Loucy (cell line): ENCODE data around the gene AGAP1.

Experiments used
- H2AFZ ChIP-seq: fragments of 200-600 bp; sonication (generic); 2 replicates; pipeline ENCODE4 v1.6.0; 2016; ENCODE audit warnings: antibody characterized with exemption, mild to moderate bottlenecking, low read length, moderate library complexity
- H3F3A ChIP-seq: fragments of 200-600 bp; 2 replicates; pipeline ENCODE4 v1.6.0; 2016; ENCODE audit warnings: antibody characterized with exemption, low read depth, mild to moderate bottlenecking
- H3K27me3 ChIP-seq: fragments of 200-600 bp; sonication (generic); 2 replicates; pipeline ENCODE4 v1.6.1; 2014; ENCODE audit warnings: low read length, mild to moderate bottlenecking; ENCODE audit not compliant: insufficient read depth, poor library complexity, severe bottlenecking
- H3K36me3 ChIP-seq: fragments of 200-600 bp; sonication (generic); 2 replicates; pipeline ENCODE4 v1.6.1; 2016; ENCODE audit warnings: low read length; ENCODE audit not compliant: insufficient read depth
- H3K4me1 ChIP-seq: fragments of 200-600 bp; sonication (generic); 2 replicates; pipeline ENCODE4 v1.5.1; 2014; ENCODE audit warnings: low read length, mild to moderate bottlenecking; ENCODE audit not compliant: insufficient read depth, poor library complexity, severe bottlenecking
- H3K4me2 ChIP-seq: fragments of 200-600 bp; sonication (generic); 2 replicates; pipeline ENCODE4 v1.6.0; 2014; ENCODE audit warnings: antibody characterized with exemption, low read length, low read depth, mild to moderate bottlenecking; ENCODE audit not compliant: poor library complexity, severe bottlenecking
- H3K4me3 ChIP-seq: fragments of 200-600 bp; sonication (generic); 2 replicates; pipeline ENCODE4 v1.5.1; 2014; ENCODE audit warnings: low read length, mild to moderate bottlenecking, mixed read lengths; ENCODE audit not compliant: poor library complexity, severe bottlenecking
- H3K79me2 ChIP-seq: fragments of 200-600 bp; sonication (generic); 2 replicates; pipeline ENCODE4 v1.6.1; 2014; ENCODE audit warnings: low read length; ENCODE audit not compliant: insufficient read depth
- H3K9ac ChIP-seq: fragments of 200-600 bp; sonication (generic); 2 replicates; pipeline ENCODE4 v1.6.0; 2014; ENCODE audit warnings: mild to moderate bottlenecking, low read depth, low read length, moderate library complexity; ENCODE audit not compliant: poor library complexity, severe bottlenecking
- H3K9me2 ChIP-seq: fragments of 200-600 bp; sonication (generic); replicated peaks from 2 replicates; pipeline ENCODE4 v1.6.1; 2016; ENCODE audit warnings: low read depth, low read length, mixed read lengths
- H3K9me3 ChIP-seq: fragments of 200-600 bp; sonication (generic); 2 replicates; pipeline ENCODE4 v1.6.1; 2014; ENCODE audit warnings: mild to moderate bottlenecking, antibody characterized with exemption, low read length, low read depth; ENCODE audit not compliant: insufficient read depth
- H4K20me1 ChIP-seq: fragments of 200-600 bp; sonication (generic); 2 replicates; pipeline ENCODE4 v1.6.0; 2014; ENCODE audit warnings: antibody characterized with exemption, low read length, mild to moderate bottlenecking; ENCODE audit not compliant: insufficient read depth, poor library complexity, severe bottlenecking
- EZH2phosphoT487 ChIP-seq: fragments of 200-600 bp; IDR thresholded peaks from 2 replicates; pipeline ENCODE4 v1.6.1; 2018; ENCODE audit warnings: antibody characterized with exemption, mild to moderate bottlenecking, moderate library complexity, borderline replicate concordance
- TF ChIP-seq, protein P1 (sequence below): fragments of 200-600 bp; sonication (generic); conservative IDR thresholded peaks from 2 replicates; pipeline ENCODE4 v1.5.1; 2014; ENCODE audit warnings: mild to moderate bottlenecking, antibody characterized with exemption, low read length

The AGAP1 gene

DNA sequence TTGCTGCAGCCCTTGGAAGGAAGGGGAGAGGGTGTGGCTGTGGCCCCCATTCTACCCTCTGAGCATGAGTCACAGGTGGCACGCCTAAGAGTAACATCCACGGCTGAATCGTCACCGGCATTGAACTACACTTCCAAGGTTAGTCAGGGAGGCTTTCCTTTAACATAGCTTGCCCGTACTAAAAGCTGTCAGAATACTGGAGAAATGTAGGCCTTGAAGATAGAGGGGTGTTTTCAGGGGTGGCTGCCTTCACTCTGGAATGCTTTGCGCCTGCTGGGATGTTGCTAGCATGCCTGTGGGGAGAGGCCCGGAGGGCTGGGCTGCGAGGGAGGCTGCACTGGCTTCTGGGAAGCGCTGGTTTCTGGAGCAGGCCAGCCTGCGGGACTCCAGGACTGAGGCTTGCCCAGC is 333.7 kb downstream of the AGAP1 start:
- Histone ChIP-seq H3K9ac (no peak overlapping the region), H3K4me1 (no peaks in the 10 kb centered on the region), H3K9me3 (no peaks in the 10 kb centered on the region), H3K36me3 (no peaks in the 10 kb centered on the region), H3K4me3 (no peak overlapping the region), H3K27me3 (no peaks in the 10 kb centered on the region), H4K20me1 (no peaks in the 10 kb centered on the region), H2AFZ (no peak overlapping the region), H3K4me2 (no peak overlapping the region), H3K9me2 (no peaks in the 10 kb centered on the region), H3F3A (no peaks in the 10 kb centered on the region), H3K79me2 (no peaks in the 10 kb centered on the region)
- TF ChIP-seq, protein P1, sequence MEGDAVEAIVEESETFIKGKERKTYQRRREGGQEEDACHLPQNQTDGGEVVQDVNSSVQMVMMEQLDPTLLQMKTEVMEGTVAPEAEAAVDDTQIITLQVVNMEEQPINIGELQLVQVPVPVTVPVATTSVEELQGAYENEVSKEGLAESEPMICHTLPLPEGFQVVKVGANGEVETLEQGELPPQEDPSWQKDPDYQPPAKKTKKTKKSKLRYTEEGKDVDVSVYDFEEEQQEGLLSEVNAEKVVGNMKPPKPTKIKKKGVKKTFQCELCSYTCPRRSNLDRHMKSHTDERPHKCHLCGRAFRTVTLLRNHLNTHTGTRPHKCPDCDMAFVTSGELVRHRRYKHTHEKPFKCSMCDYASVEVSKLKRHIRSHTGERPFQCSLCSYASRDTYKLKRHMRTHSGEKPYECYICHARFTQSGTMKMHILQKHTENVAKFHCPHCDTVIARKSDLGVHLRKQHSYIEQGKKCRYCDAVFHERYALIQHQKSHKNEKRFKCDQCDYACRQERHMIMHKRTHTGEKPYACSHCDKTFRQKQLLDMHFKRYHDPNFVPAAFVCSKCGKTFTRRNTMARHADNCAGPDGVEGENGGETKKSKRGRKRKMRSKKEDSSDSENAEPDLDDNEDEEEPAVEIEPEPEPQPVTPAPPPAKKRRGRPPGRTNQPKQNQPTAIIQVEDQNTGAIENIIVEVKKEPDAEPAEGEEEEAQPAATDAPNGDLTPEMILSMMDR = no peak
- TF ChIP-seq EZH2phosphoT487 = no peak

DNA sequence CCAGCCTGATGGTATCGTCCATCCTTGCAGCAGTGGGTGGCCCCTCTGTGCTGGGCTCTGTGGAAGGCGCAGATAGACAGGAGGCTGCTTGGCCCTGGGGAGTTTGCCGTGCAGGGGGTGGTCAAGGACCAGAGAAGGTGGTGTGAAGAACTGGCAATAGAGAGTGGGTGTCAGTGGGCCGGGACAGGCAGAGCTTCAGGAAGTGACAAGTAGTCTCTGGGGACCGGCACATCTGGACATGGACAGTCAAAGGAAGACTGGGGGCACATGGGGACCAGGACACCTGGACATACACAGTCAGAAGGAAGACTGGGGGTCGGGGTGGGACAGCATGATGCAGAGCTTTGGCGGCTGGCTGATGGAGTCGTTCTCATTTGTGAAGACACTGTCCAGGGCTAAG is 335.9 kb downstream of the AGAP1 start:
- no peaks in the 10 kb centered on the region for H3K79me2 ChIP-seq
- H3K4me2 ChIP-seq = no peak overlapping the region
- H3K9me3 ChIP-seq = no peaks in the 10 kb centered on the region
- no peaks in the 10 kb centered on the region for H3F3A ChIP-seq
- H4K20me1 ChIP-seq = no peaks in the 10 kb centered on the region
- no peaks in the 10 kb centered on the region for H3K4me1 ChIP-seq
- no peaks in the 10 kb centered on the region for H3K36me3 ChIP-seq
- H3K27me3 ChIP-seq = no peaks in the 10 kb centered on the region
- H3K9ac ChIP-seq = no peak overlapping the region
- no peak for TF ChIP-seq EZH2phosphoT487
- TF ChIP-seq, protein P1 = no peak
- H2AFZ ChIP-seq = no peak overlapping the region
- no peaks in the 10 kb centered on the region for H3K9me2 ChIP-seq
- H3K4me3 ChIP-seq = no peak overlapping the region

DNA sequence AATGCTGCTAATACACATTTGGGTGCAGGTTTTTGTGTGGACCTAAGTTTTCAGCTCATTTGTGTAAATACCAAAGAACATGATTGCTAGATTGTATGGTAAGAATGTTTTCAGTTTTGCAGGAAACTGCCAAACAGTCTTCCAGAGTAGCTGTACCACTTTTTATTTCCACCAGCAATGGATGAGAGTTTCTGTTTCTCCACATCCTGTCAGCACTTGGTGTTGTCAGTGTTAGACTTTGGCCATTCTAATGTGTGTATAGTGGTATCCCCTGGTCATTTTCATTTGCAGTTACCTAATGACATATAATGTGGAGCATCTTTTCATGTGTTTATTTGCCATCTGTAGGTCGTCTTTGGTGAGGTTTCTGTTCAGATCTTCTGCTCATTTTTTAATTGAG is 337.9 kb downstream of the AGAP1 start:
- Histone ChIP-seq H3K4me2 (no peak overlapping the region), H3K9me3 (no peaks in the 10 kb centered on the region)

More for the DNA sequence above, 337.9 kb downstream of the AGAP1 start:
- Histone ChIP-seq H3K9ac (no peak overlapping the region), H4K20me1 (no peaks in the 10 kb centered on the region), H3F3A (no peaks in the 10 kb centered on the region), H3K4me1 (no peaks in the 10 kb centered on the region), H3K36me3 (no peaks in the 10 kb centered on the region), H3K9me2 (no peaks in the 10 kb centered on the region), H2AFZ (no peak overlapping the region), H3K79me2 (no peaks in the 10 kb centered on the region), H3K27me3 (no peaks in the 10 kb centered on the region), H3K4me3 (no peak overlapping the region)
- no peak for TF ChIP-seq EZH2phosphoT487
- TF ChIP-seq, protein P1 = no peak
